NCI-H82 treated with DMSO at 0.1 percent for 48 hours (cell line): ENCODE results near the gene PIERCE2.
"Not testable (repeated sequence)": the region's sequence is repeated elsewhere in the genome, so short reads cannot be mapped to it uniquely, and the experiment has no call there.

Experiments
- DNase-seq: peaks from one replicate; lab custom pipeline; 2025; ENCODE audit not compliant: unreplicated experiment; lab: John Stamatoyannopoulos, UW

PIERCE2 gene

GRCh38 chr15:55408012-55408928, at the start of gene PIERCE2, which contains the start of gene CCPG1:
TSS of gene PIERCE2 (plus strand) at chr15:55408495. CDS start at chr15:55408769, 274 bp downstream.
TSS of gene CCPG1 (minus strand) at chr15:55408359. CDS start at chr15:55389424, 18,935 bp downstream.
- peak; percentile 97 for DNase-seq

DNA sequence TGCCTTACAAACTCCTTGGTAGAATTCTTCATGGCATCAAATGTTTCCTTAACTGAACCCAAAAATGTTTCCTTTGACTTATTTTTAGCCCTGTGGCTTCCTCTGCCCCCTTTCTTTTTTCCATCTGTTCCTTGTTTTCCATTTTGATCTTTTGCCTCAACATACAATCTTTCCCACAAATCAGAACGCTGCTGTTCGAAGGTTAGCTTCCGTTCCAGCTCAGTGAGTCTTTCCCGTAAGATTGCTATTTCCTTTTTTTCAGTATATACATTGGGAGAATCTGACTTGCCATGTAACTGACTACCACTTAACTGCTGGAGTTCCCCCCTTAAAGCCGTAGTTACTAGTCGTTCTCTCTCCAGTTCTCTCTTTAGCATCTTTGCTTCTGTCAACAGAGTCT, 48.0 kb upstream of the PIERCE2 start:
- no peak for DNase-seq

DNA sequence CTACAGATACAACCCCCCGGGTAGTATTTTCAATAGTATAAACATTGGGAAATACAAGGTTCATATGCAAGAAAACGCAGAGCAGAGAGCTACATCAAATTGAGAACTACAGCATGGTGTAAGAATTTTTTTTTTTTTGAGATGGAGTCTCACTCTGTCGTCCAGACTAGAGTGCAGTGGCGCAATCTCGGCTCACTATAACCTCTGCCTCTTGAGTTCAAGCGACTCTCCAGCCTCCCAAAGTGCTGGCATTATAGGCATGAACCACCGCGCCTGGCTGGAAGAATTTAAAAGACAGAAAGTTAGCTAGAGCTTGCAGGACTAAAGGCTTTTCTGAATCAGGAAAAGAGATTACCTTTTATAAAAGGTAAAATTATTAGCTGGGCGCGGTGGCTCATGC, 47.2 kb upstream of the PIERCE2 start:
- DNase-seq: no peak

- no peak for DNase-seq
These were observed 45.7 kb upstream of the PIERCE2 start for GRCh38 chr15:55362641-55363040.

- DNase-seq: no peak
These were observed 41.3 kb upstream of the PIERCE2 start for GRCh38 chr15:55366981-55367380.

- no peak for DNase-seq
These were observed 35.4 kb upstream of the PIERCE2 start for GRCh38 chr15:55372701-55373440.

GRCh38 chr15:55379095-55379494, 29.2 kb upstream of the PIERCE2 start:
- DNase-seq: no peak

GRCh38 chr15:55381595-55381994, 26.7 kb upstream of the PIERCE2 start:
- DNase-seq: no peak

- no peak for DNase-seq
These were observed 24.6 kb upstream of the PIERCE2 start for GRCh38 chr15:55383687-55384086.

- no peak for DNase-seq
These were observed 21.3 kb upstream of the PIERCE2 start for GRCh38 chr15:55387027-55387426.

- DNase-seq: no peak
These were observed 19.1 kb upstream of the PIERCE2 start for GRCh38 chr15:55389264-55389607.

DNA sequence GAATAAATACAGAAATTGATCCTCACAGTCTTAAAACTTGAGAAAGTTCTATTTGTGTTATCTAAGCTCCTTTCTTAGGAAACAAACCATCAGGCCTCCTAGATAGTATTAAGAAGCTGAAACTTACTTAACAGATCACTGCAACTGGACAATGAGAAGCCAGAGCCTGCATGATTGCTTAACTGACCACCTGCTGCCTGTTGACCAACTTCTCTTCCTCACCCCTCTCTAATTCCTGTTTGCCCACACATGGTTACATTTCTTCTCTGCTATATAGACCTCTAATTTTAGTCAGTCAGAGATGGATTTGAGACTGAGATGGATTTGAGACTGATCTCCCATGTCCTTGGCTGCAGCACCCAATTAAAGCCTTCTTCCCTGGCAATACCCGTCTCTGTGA, 13.6 kb upstream of the PIERCE2 start:
- no peak for DNase-seq

DNA sequence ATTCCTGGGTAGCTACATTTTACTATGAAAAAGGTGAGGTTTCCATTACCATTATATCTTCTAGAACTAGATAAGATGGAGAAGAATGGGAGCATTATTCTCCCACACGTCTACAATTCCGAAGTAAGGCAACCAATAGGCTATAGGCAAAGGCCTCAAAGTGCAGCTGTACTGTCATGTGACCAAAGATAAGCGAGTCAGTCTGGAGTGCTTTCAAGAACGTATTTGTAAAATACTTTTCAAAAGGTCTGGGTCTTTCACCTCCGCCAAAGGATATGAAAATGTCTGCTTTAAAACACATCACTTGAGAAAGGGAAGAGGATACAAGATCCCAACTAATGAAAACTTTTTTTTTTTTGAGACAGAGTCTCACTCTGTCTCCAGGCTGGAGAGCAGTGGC, 10.1 kb upstream of the PIERCE2 start:
- no peak for DNase-seq

DNA sequence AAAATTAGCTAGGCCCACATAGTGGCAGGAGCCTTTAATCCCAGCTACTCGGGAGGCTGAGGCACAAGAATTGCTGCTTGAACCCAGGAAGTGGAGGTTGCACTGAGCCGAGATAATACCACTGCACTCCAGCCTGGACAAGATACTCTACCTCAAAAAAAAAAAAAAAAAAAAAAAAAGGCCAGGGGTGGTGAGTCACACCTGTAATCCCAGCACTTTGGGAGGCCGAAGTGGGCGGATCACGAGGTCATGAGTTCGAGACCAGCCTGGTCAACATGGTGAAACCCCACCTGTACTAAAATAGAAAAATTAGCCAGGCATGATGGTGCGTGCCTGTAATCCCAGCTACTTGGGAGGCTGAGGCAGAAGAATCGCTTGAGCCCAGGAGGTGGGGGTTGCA, 8.2 kb upstream of the PIERCE2 start:
- not testable (repeated sequence) for DNase-seq

GRCh38 chr15:55401786-55402246, 6.5 kb upstream of the PIERCE2 start:
- DNase-seq: peak; percentile 44

DNA sequence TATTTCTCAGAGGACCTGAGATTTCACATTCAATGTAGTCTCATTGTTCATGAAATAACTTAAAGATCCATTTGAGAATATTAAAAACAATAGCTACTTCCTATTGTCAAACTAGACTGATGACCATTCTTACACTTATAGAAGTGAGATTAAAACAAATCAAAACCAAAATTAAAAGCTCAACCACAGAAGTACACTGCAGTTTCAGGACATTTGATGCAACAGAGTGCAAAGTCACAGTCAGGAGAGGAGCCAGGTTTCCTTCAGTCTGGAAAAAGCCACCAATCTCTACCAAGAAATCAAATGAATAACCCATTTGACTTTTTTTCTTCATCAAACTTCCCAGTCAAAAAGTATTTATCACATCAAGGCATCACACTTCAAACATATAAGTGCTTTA, 5.6 kb upstream of the PIERCE2 start:
- DNase-seq: no peak

DNA sequence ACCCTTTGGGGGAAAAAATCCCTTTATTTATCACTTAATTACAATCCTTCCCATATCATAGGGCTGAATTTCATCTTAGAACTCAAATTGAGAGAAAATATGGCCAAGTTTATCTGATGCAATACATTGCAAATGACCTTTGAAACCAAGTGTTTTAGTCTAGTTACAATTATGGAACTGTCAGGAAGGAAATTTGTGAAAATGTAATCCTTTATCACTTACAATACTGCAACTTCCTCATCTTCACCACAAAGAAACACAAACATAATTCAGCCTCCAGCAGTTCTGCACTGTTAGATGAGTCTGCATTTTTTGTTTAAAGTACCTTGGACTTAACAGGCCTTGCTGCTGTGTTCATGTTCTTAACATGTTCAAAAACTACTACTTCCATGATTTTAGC, 4.8 kb upstream of the PIERCE2 start:
- DNase-seq: no peak

DNA sequence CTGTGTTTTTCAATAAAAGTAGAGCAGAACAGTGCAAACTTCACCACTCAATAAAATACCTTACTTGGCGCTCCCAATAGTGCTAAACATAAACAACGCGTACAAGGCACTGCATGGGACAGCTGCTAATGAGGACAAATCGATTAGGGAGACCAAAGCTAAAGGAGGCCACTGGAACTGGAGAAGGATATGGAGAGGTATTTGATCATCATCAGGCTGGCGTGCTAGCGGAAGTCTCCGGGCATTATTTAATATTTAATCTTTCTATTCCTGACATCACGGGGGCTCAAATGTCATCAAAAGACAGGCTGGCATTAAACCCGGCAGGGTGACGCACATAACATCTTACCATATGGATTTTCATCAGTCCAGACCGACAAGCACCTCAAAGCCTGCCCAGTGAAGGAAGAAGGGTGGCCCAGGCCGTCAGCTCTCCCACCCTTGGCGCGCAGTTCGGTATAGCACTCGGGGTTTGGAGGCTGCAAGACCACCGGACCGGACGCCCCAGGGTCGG, 740 bp upstream of the PIERCE2 start:
- DNase-seq: no peak

GRCh38 chr15:55408976-55409375, 681 bp downstream of the PIERCE2 start:
- not testable (repeated sequence) for DNase-seq

GRCh38 chr15:55417678-55418077, 9.4 kb downstream of the PIERCE2 start:
- not testable (repeated sequence) for DNase-seq

GRCh38 chr15:55420171-55420866, 12.0 kb downstream of the PIERCE2 start:
- DNase-seq: no peak
